Measurements from ENCODE around the gene TRPM1.

TRPM1 gene

GRCh38 chr15:31081588-31082250 lies 19.8 kb downstream of the TRPM1 start:
- no peak for DNase-seq

- no peak for DNase-seq
These were observed 20.5 kb downstream of the TRPM1 start for GRCh38 chr15:31081056-31081455.

GRCh38 chr15:31080591-31081014 lies 20.9 kb downstream of the TRPM1 start:
- no peak for DNase-seq

GRCh38 chr15:31079519-31079918 lies 22.0 kb downstream of the TRPM1 start:
- DNase-seq: no peak

GRCh38 chr15:31078471-31078870 lies 23.1 kb downstream of the TRPM1 start:
- DNase-seq: no peak

- no peak for DNase-seq
These were observed 23.6 kb downstream of the TRPM1 start for GRCh38 chr15:31077941-31078340.

- DNase-seq: no peak
These were observed 24.3 kb downstream of the TRPM1 start for GRCh38 chr15:31077181-31077580.

- no peak for DNase-seq
These were observed 27.2 kb downstream of the TRPM1 start for GRCh38 chr15:31074321-31074720.

- DNase-seq: no peak
These were observed 30.7 kb downstream of the TRPM1 start for GRCh38 chr15:31070867-31071266.

- DNase-seq: no peak
These were observed 32.0 kb downstream of the TRPM1 start for GRCh38 chr15:31069360-31070000.

GRCh38 chr15:31067890-31068603 lies 33.5 kb downstream of the TRPM1 start:
- DNase-seq: no peak

GRCh38 chr15:31065824-31066223 lies 35.7 kb downstream of the TRPM1 start:
- DNase-seq: no peak

GRCh38 chr15:31062911-31063310 lies 38.6 kb downstream of the TRPM1 start:
- no peak for DNase-seq

GRCh38 chr15:31062310-31062847 lies 39.1 kb downstream of the TRPM1 start:
- DNase-seq: no peak

- no peak for DNase-seq
These were observed 40.9 kb downstream of the TRPM1 start for GRCh38 chr15:31060429-31061140.

GRCh38 chr15:31058236-31058962 lies 43.1 kb downstream of the TRPM1 start:
- no peak for DNase-seq

GRCh38 chr15:31051496-31052080 lies 49.9 kb downstream of the TRPM1 start:
- no peak for DNase-seq

- DNase-seq: no peak
These were observed 50.6 kb downstream of the TRPM1 start for GRCh38 chr15:31050953-31051352.

- DNase-seq: no peak
These were observed 51.6 kb downstream of the TRPM1 start for GRCh38 chr15:31049682-31050615.

- no peak for DNase-seq
These were observed 52.4 kb downstream of the TRPM1 start for GRCh38 chr15:31049111-31049510.

GRCh38 chr15:31047437-31047836 lies 54.1 kb downstream of the TRPM1 start:
- no peak for DNase-seq

Measured in NCI-H510A (cell line).